Neural cell (in vitro differentiated cells): ENCODE data around the gene C20orf144. TPM values are rescaled to one million over a fixed set of nuclear protein-coding genes. Genes with fewer than 3 reads are reported as not detected.

ENCODE experiments used
- H2AFZ ChIP-seq: fragments of 200-600, 300-800 bp; sonication (generic), shearing (Covaris generic); 2 replicates; pipeline ENCODE4 v1.6.0; 2014; ENCODE audit warnings: low read depth, mild to moderate bottlenecking, antibody characterized with exemption, low read length, moderate library complexity
- H3F3A ChIP-seq: fragments of 200-600 bp; shearing (Covaris generic); 2 replicates; pipeline ENCODE4 v1.6.1; 2016; ENCODE audit warnings: mild to moderate bottlenecking, moderate library complexity, mixed read lengths, antibody characterized with exemption, low read length; ENCODE audit not compliant: insufficient read depth, poor library complexity, severe bottlenecking
- H3K27ac ChIP-seq: fragments of 200-600, 300-800 bp; sonication (generic), shearing (Covaris generic); 2 replicates; pipeline ENCODE4 v1.5.1; 2014; ENCODE audit warnings: mild to moderate bottlenecking, low read length, moderate library complexity
- H3K27me3 ChIP-seq: fragments of 300-800, 200-600 bp; sonication (generic), shearing (Covaris generic); 2 replicates; pipeline ENCODE4 v1.6.0; 2014; ENCODE audit warnings: mild to moderate bottlenecking, low read depth, low read length, moderate library complexity; ENCODE audit not compliant: insufficient read depth
- H3K36me3 ChIP-seq: fragments of 300-800, 200-600 bp; sonication (generic), shearing (Covaris generic); 2 replicates; pipeline ENCODE4 v1.5.1; 2014; ENCODE audit warnings: mild to moderate bottlenecking, antibody characterized with exemption, low read length, moderate library complexity; ENCODE audit not compliant: insufficient read depth
- H3K4me2 ChIP-seq: fragments of 300-800, 200-600 bp; sonication (generic), shearing (Covaris generic); 2 replicates; pipeline ENCODE4 v1.6.0; 2014; ENCODE audit warnings: mild to moderate bottlenecking, low read length
- H3K4me3 ChIP-seq: fragments of 300-800, 200-600 bp; sonication (generic), shearing (Covaris generic); 2 replicates; pipeline ENCODE4 v1.5.1; 2014; ENCODE audit warnings: mild to moderate bottlenecking, low read length, moderate library complexity
- H3K79me2 ChIP-seq: fragments of 200-600 bp; shearing (Covaris generic); replicated peaks from 2 replicates; pipeline ENCODE4 v1.6.0; 2014; ENCODE audit warnings: mild to moderate bottlenecking, low read length, moderate library complexity; ENCODE audit not compliant: insufficient read depth
- H3K9ac ChIP-seq: fragments of 300-800, 200-600 bp; sonication (generic), shearing (Covaris generic); 2 replicates; pipeline ENCODE4 v1.6.1; 2016; ENCODE audit warnings: mild to moderate bottlenecking, low read length, mixed read lengths
- H3K9me2 ChIP-seq: fragments of 200-600 bp; shearing (Covaris generic); 2 replicates; pipeline ENCODE4 v1.6.1; 2016; ENCODE audit warnings: mild to moderate bottlenecking, low read length, mixed read lengths; ENCODE audit not compliant: insufficient read depth
- H3K9me3 ChIP-seq: fragments of 200-600, 300-800 bp; sonication (generic), shearing (Covaris generic); 2 replicates; pipeline ENCODE4 v1.6.1; 2016; ENCODE audit warnings: mild to moderate bottlenecking, mixed run types, low read length, moderate library complexity, mixed read lengths
- H4K20me1 ChIP-seq: fragments of 200-600 bp; shearing (Covaris generic); 2 replicates; pipeline ENCODE4 v1.6.1; 2016; ENCODE audit warnings: mild to moderate bottlenecking, mixed run types; ENCODE audit not compliant: insufficient read depth
- CTCF ChIP-seq: fragments of 450-650 bp; IDR thresholded peaks from 2 replicates; pipeline ENCODE4 v1.5.1; 2014; ENCODE audit warnings: antibody characterized with exemption, mild to moderate bottlenecking, moderate library complexity; ENCODE audit not compliant: poor library complexity, severe bottlenecking
- EP300 ChIP-seq: fragments of 450-650 bp; conservative IDR thresholded peaks from 2 replicates; pipeline ENCODE4 v1.6.1; 2014; ENCODE audit warnings: antibody characterized with exemption, mild to moderate bottlenecking, moderate library complexity; ENCODE audit not compliant: poor library complexity, severe bottlenecking
- EZH2 ChIP-seq: fragments of 200-600, 300-800 bp; shearing (Covaris generic), sonication (generic); IDR thresholded peaks from 2 replicates; pipeline ENCODE4 v1.6.1; 2014; ENCODE audit warnings: antibody characterized with exemption, low read length, borderline replicate concordance, mild to moderate bottlenecking; ENCODE audit not compliant: insufficient read depth, poor library complexity, severe bottlenecking
- MXI1 ChIP-seq: fragments of 450-650 bp; conservative IDR thresholded peaks from 2 replicates; pipeline ENCODE4 v1.6.1; 2014; ENCODE audit warnings: antibody characterized with exemption, mild to moderate bottlenecking; ENCODE audit not compliant: poor library complexity, severe bottlenecking
- POLR2AphosphoS5 ChIP-seq: IDR thresholded peaks from 2 replicates; pipeline ENCODE4 v1.6.1; 2012
- RAD21 ChIP-seq: fragments of 450-650 bp; conservative IDR thresholded peaks from 2 replicates; pipeline ENCODE4 v1.6.1; 2014; ENCODE audit warnings: antibody characterized with exemption, mild to moderate bottlenecking, moderate library complexity
- REST ChIP-seq: IDR thresholded peaks from 2 replicates; pipeline ENCODE4 v1.6.1; 2012; ENCODE audit warnings: borderline replicate concordance
- SMC3 ChIP-seq: fragments of 450-650 bp; conservative IDR thresholded peaks from 2 replicates; pipeline ENCODE4 v1.6.1; 2014; ENCODE audit warnings: antibody characterized with exemption, mild to moderate bottlenecking, moderate library complexity; ENCODE audit not compliant: poor library complexity
- TAF1 ChIP-seq: IDR thresholded peaks from 2 replicates; pipeline ENCODE4 v1.6.1; 2012; ENCODE audit warnings: low read depth
- polyA plus RNA-seq: library from polyadenylated mRNA; depleted of rRNA; stranded (reverse); fragments of >200 nt; gene quantifications from 2 replicates; pipeline ENCODE4 v1.2.3, GENCODE V29; 2014

C20orf144 gene
- polyA plus RNA-seq, 1 donor from 2014 or later, result not detected

- H3K9me3 ChIP-seq, result no peaks in the 10 kb centered on the region
- no peaks in the 10 kb centered on the region for H3K79me2 ChIP-seq
- H4K20me1 ChIP-seq, result no peaks in the 10 kb centered on the region
- H3K9me2 ChIP-seq, result no peaks in the 10 kb centered on the region
- H2AFZ ChIP-seq, result no peak overlapping the region
- H3F3A ChIP-seq, result no peaks in the 10 kb centered on the region
- H3K9ac ChIP-seq, result no peak overlapping the region
- peaks cover 11% of the 10 kb centered on the region for H3K36me3 ChIP-seq
- no peak overlapping the region for H3K4me3 ChIP-seq
- TF ChIP-seq TAF1, result no peak
- TF ChIP-seq SMC3, result no peak
- TF ChIP-seq CTCF, result no peak
- no peak for TF ChIP-seq MXI1
- TF ChIP-seq POLR2AphosphoS5, result no peak
- TF ChIP-seq EP300, result no peak
- no peak for TF ChIP-seq EZH2
- no peak for TF ChIP-seq RAD21
- TF ChIP-seq REST, result no peak
- H3K27me3 ChIP-seq, result no peaks in the 10 kb centered on the region
- H3K4me2 ChIP-seq, result no peak overlapping the region
- H3K27ac ChIP-seq, result no peak overlapping the region
Observed at GRCh38 chr20:33640287-33640686, 21.8 kb upstream of the C20orf144 start.

- Histone ChIP-seq H3K4me3 (no peak overlapping the region), H3K79me2 (no peaks in the 10 kb centered on the region), H2AFZ (no peak overlapping the region), H4K20me1 (no peaks in the 10 kb centered on the region), H3K9me3 (no peaks in the 10 kb centered on the region), H3K36me3 (peaks cover 6% of the 10 kb centered on the region), H3K27me3 (no peaks in the 10 kb centered on the region), H3K9me2 (no peaks in the 10 kb centered on the region), H3K27ac (no peak overlapping the region), H3K9ac (no peak overlapping the region), H3K4me2 (no peak overlapping the region), H3F3A (no peaks in the 10 kb centered on the region)
- TF ChIP-seq EP300 (no peak), RAD21 (no peak), REST (no peak), SMC3 (no peak), POLR2AphosphoS5 (no peak), MXI1 (no peak), CTCF (no peak), TAF1 (no peak), EZH2 (no peak)
Observed at GRCh38 chr20:33644313-33645071, 17.6 kb upstream of the C20orf144 start.
